ENCODE data around the gene SMIM35.
"Not testable (repeated sequence)": the region's sequence is repeated elsewhere in the genome, so short reads cannot be mapped to it uniquely, and the experiment has no call there.

The SMIM35 gene

GRCh38 chr11:118081241-118081958, 5.4 kb downstream of the SMIM35 start:
- DNase-seq: no peak

GRCh38 chr11:118080296-118080695, 6.5 kb downstream of the SMIM35 start:
- DNase-seq: no peak

- no peak for DNase-seq
Observed at GRCh38 chr11:118079491-118079890, 7.3 kb downstream of the SMIM35 start.

- DNase-seq: peak; percentile 53
Observed at GRCh38 chr11:118078911-118079411, 7.8 kb downstream of the SMIM35 start.

- no peak for DNase-seq
Observed at GRCh38 chr11:118076754-118077281, 9.9 kb downstream of the SMIM35 start, which contains the start of gene TMPRSS4. TSS of gene TMPRSS4 (plus strand) at chr11:118077078. CDS start at chr11:118077303, 225 bp downstream.

GRCh38 chr11:118074785-118075184, 12.0 kb downstream of the SMIM35 start:
- no peak for DNase-seq

- DNase-seq: no peak
Observed at GRCh38 chr11:118074091-118074685, 12.6 kb downstream of the SMIM35 start.

- no peak for DNase-seq
Observed at GRCh38 chr11:118073554-118073953, 13.2 kb downstream of the SMIM35 start.

GRCh38 chr11:118071416-118072030, 15.2 kb downstream of the SMIM35 start:
- no peak for DNase-seq

- no peak for DNase-seq
Observed at GRCh38 chr11:118068945-118069612, 17.7 kb downstream of the SMIM35 start.

- DNase-seq: no peak
Observed at GRCh38 chr11:118068206-118068944, 18.4 kb downstream of the SMIM35 start.

GRCh38 chr11:118067006-118067405, 19.8 kb downstream of the SMIM35 start:
- DNase-seq: no peak

- DNase-seq: no peak
Observed at GRCh38 chr11:118065384-118065783, 21.4 kb downstream of the SMIM35 start.

- DNase-seq: no peak
Observed at GRCh38 chr11:118064956-118065355, 21.8 kb downstream of the SMIM35 start.

- DNase-seq: not testable (repeated sequence)
Observed at GRCh38 chr11:118062631-118063030, 24.1 kb downstream of the SMIM35 start.

GRCh38 chr11:118062181-118062580, 24.6 kb downstream of the SMIM35 start:
- not testable (repeated sequence) for DNase-seq

- DNase-seq: no peak
Observed at GRCh38 chr11:118061586-118062125, 25.1 kb downstream of the SMIM35 start.

- DNase-seq: no peak
Observed at GRCh38 chr11:118060869-118061268, 25.9 kb downstream of the SMIM35 start.

- DNase-seq: no peak
Observed at GRCh38 chr11:118060081-118060661, 26.6 kb downstream of the SMIM35 start.

GRCh38 chr11:118059246-118059940, 27.4 kb downstream of the SMIM35 start:
- DNase-seq: no peak
